Liver (tissue), 9 donors: Measurements from ENCODE around the gene NOS1AP. TPM values are rescaled to one million over a fixed set of nuclear protein-coding genes. Genes with fewer than 3 reads are reported as not detected.

Experiments used
- DNase-seq: peaks from one replicate; pipeline ENCODE4 v3.0.0-alpha.2; 2017; ENCODE audit warnings: low spot score
- H3K27ac ChIP-seq, 2 donors: one replicate each; pipeline ENCODE4 v1.7.0; 2013; ENCODE audit warnings: inconsistent platforms in 2 of 2, low read length in 2 of 2, control low read depth in 1 of 2, low read depth in 1 of 2, mild to moderate bottlenecking in 1 of 2
- H3K27me3 ChIP-seq, 4 donors: one replicate each; pipeline versions ENCODE4 v1.6.1 to v1.7.0; 2013; ENCODE audit warnings: low read length in 3 of 4, inconsistent platforms in 1 of 4, mild to moderate bottlenecking in 1 of 4, moderate library complexity in 1 of 4; ENCODE audit not compliant: control insufficient read depth in 4 of 4, insufficient read depth in 4 of 4
- H3K36me3 ChIP-seq, 4 donors: one replicate each; pipeline versions ENCODE4 v1.6.1 to v1.7.0; 2013; ENCODE audit warnings: low read length in 3 of 4, mild to moderate bottlenecking in 3 of 4, low read depth in 1 of 4, moderate library complexity in 1 of 4; ENCODE audit not compliant: control insufficient read depth in 4 of 4, insufficient read depth in 3 of 4
- H3K4me1 ChIP-seq, 4 donors: one replicate each; pipeline versions ENCODE4 v1.6.1 to v1.7.0; 2013; ENCODE audit warnings: low read length in 3 of 4, mild to moderate bottlenecking in 3 of 4, moderate library complexity in 1 of 4; ENCODE audit not compliant: control insufficient read depth in 4 of 4, insufficient read depth in 4 of 4
- H3K4me3 ChIP-seq, 3 donors: one replicate each; pipeline versions ENCODE4 v1.6.1 to v1.7.0; 2013; ENCODE audit warnings: low read length in 3 of 3, control low read depth in 1 of 3, low read depth in 1 of 3, mild to moderate bottlenecking in 1 of 3
- H3K9ac ChIP-seq, 2 donors: one replicate each; pipeline ENCODE4 v1.7.0; 2013; ENCODE audit warnings: low read length in 2 of 2, mild to moderate bottlenecking in 2 of 2, moderate library complexity in 2 of 2, control low read depth in 1 of 2, low read depth in 1 of 2
- H3K9me3 ChIP-seq, 4 donors: one replicate each; pipeline versions ENCODE4 v1.6.1 to v1.7.0; 2013; ENCODE audit warnings: low read length in 3 of 4; ENCODE audit not compliant: control insufficient read depth in 4 of 4
- EGR1 ChIP-seq, 2 donors: IDR thresholded peaks; 2 replicates each; pipeline ENCODE4 v1.6.1; 2016 to 2018; ENCODE audit warnings: antibody characterized with exemption in 2 of 2, low read depth in 2 of 2
- FOXA1 ChIP-seq: IDR thresholded peaks from 2 replicates; pipeline ENCODE4 v1.6.1; 2016; ENCODE audit warnings: antibody characterized with exemption
- FOXA2 ChIP-seq: IDR thresholded peaks from 2 replicates; pipeline ENCODE4 v1.6.1; 2016; ENCODE audit warnings: antibody characterized with exemption
- GABPA ChIP-seq, 2 donors: IDR thresholded peaks in 1 of 2; conservative IDR thresholded peaks in 1 of 2; 2 replicates each; pipeline ENCODE4 v1.6.1; 2016; ENCODE audit warnings: antibody characterized with exemption in 2 of 2, mild to moderate bottlenecking in 1 of 2, moderate library complexity in 1 of 2
- HNF4A ChIP-seq, 2 donors: conservative IDR thresholded peaks; 2 replicates each; pipeline ENCODE4 v1.6.1; 2016; ENCODE audit warnings: antibody characterized with exemption in 2 of 2, mild to moderate bottlenecking in 2 of 2
- HNF4G ChIP-seq: IDR thresholded peaks from 2 replicates; pipeline ENCODE4 v1.6.1; 2016; ENCODE audit warnings: antibody characterized with exemption
- JUND ChIP-seq, 2 donors: IDR thresholded peaks; 2 replicates each; pipeline ENCODE4 v1.6.1; 2016; ENCODE audit warnings: antibody characterized with exemption in 2 of 2
- NR2F2 ChIP-seq: IDR thresholded peaks from 2 replicates; pipeline ENCODE4 v1.6.1; 2016; ENCODE audit warnings: antibody characterized with exemption
- RAD21 ChIP-seq, 2 donors: IDR thresholded peaks; 2 replicates each; pipeline ENCODE4 v1.6.1; 2016; ENCODE audit warnings: antibody characterized with exemption in 2 of 2, mild to moderate bottlenecking in 2 of 2
- RXRA ChIP-seq, 2 donors: IDR thresholded peaks; 2 replicates each; pipeline ENCODE4 v1.6.1; 2017 to 2018; ENCODE audit warnings: antibody characterized with exemption in 2 of 2, mild to moderate bottlenecking in 1 of 2
- SP1 ChIP-seq: IDR thresholded peaks from 2 replicates; pipeline ENCODE4 v1.6.1; 2018; ENCODE audit warnings: antibody characterized with exemption, mild to moderate bottlenecking
- TAF1 ChIP-seq: conservative IDR thresholded peaks from 2 replicates; pipeline ENCODE4 v1.6.1; 2016; ENCODE audit warnings: antibody characterized with exemption, mild to moderate bottlenecking
- YY1 ChIP-seq: IDR thresholded peaks from 2 replicates; pipeline ENCODE4 v1.6.1; 2016; ENCODE audit warnings: antibody characterized with exemption, mild to moderate bottlenecking
- WGBS: extraction: QIAGEN DNeasy Blood & Tissue Kit; methylation state at CpG from one replicate; pipeline ENCODE4 v1.1.7; 2013; 5-methylcytosine and 5-hydroxymethylcytosine counted together
- polyA plus RNA-seq, 2 donors: library from polyadenylated mRNA; stranded (reverse) in 1 of 2; unstranded in 1 of 2; fragments of 200-250 nt in 1 of 2; fragments of >200 nt in 1 of 2; fragmentation: Nextera tagmentation in 1 of 2; extraction: Ambion mirVana in 1 of 2; gene quantifications; one replicate each; pipeline versions ENCODE4 v1.2.1 to v1.2.3, GENCODE V29; 2013 to 2015
- total RNA-seq, 2 donors: library from RNA; depleted of rRNA; stranded (reverse); fragments of >200 nt; gene quantifications; one replicate each; pipeline ENCODE4 v1.2.3, GENCODE V29; 2014
- TF ChIP-seq, protein P1 (sequence below): fragments of 150-350 bp; IDR thresholded peaks from 2 replicates; pipeline ENCODE4 v1.5.1; 2017; ENCODE audit warnings: improper control_type of control experiment, low read depth, low read length; ENCODE audit not compliant: missing input control
- TF ChIP-seq, protein P2 (sequence below): IDR thresholded peaks from 2 replicates; pipeline ENCODE4 v1.6.1; 2016; ENCODE audit warnings: antibody characterized with exemption
- TF ChIP-seq, protein P3 (sequence below): IDR thresholded peaks from 2 replicates; pipeline ENCODE4 v1.6.1; 2016; ENCODE audit warnings: antibody characterized with exemption, mild to moderate bottlenecking
- TF ChIP-seq, protein P4 (sequence below): IDR thresholded peaks from 2 replicates; pipeline ENCODE4 v1.6.1; 2016; ENCODE audit warnings: antibody characterized with exemption
- TF ChIP-seq, protein P5 (sequence below): IDR thresholded peaks from 2 replicates; pipeline ENCODE4 v1.6.1; 2016; ENCODE audit warnings: antibody characterized with exemption
- donor health status: healthy.
- donor health status: healthy.
- donor health status: healthy.
- donor health status: healthy.
- donor health status: healthy.

NOS1AP gene
- total and polyA plus RNA-seq, 4 donors, result 1.4 to 13.0 (median 4.5) TPM

DNA sequence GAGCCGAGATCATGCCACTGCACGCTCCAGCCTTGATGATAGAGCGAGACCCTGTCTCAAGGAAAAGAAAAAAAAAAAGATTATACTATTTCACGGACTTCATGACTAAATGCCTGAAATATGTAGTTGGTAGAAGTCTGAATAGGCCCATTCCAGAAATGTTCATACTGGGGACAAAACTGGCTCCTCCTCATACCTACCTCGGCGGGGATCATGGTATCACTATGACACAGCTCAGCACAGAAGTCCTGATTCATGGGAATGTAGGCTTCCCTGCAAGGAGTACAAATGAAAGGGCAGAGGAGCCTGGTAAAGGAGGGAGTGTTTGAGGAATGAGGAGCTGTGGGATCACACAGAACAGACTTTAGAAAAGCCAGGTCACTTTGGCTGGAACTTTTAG is 302.1 kb downstream of the NOS1AP start:
- peaks cover 16 to 40% (median 24%) of the 10 kb centered on the region in 4 donors for H3K4me1 ChIP-seq
- no peak overlapping the region for H3K4me3 ChIP-seq
- H3K27ac ChIP-seq, result peak overlapping the region; percentile 80 to 91
- 96% methylated on average over 6 of the region's 6 CpGs for WGBS
- no peak for DNase-seq
- peaks cover 0 to 6% (median 1%) of the 10 kb centered on the region in 4 donors for H3K36me3 ChIP-seq
- no peaks in the 10 kb centered on the region for H3K27me3 ChIP-seq
- peak overlapping the region in 1 of 2 donors; percentile 51 for H3K9ac ChIP-seq
- no peaks in the 10 kb centered on the region for H3K9me3 ChIP-seq
- TF ChIP-seq HNF4G (no peak), TAF1 (no peak), NR2F2 (no peak)
- TF ChIP-seq, protein P1, sequence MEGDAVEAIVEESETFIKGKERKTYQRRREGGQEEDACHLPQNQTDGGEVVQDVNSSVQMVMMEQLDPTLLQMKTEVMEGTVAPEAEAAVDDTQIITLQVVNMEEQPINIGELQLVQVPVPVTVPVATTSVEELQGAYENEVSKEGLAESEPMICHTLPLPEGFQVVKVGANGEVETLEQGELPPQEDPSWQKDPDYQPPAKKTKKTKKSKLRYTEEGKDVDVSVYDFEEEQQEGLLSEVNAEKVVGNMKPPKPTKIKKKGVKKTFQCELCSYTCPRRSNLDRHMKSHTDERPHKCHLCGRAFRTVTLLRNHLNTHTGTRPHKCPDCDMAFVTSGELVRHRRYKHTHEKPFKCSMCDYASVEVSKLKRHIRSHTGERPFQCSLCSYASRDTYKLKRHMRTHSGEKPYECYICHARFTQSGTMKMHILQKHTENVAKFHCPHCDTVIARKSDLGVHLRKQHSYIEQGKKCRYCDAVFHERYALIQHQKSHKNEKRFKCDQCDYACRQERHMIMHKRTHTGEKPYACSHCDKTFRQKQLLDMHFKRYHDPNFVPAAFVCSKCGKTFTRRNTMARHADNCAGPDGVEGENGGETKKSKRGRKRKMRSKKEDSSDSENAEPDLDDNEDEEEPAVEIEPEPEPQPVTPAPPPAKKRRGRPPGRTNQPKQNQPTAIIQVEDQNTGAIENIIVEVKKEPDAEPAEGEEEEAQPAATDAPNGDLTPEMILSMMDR, result no peak

DNA sequence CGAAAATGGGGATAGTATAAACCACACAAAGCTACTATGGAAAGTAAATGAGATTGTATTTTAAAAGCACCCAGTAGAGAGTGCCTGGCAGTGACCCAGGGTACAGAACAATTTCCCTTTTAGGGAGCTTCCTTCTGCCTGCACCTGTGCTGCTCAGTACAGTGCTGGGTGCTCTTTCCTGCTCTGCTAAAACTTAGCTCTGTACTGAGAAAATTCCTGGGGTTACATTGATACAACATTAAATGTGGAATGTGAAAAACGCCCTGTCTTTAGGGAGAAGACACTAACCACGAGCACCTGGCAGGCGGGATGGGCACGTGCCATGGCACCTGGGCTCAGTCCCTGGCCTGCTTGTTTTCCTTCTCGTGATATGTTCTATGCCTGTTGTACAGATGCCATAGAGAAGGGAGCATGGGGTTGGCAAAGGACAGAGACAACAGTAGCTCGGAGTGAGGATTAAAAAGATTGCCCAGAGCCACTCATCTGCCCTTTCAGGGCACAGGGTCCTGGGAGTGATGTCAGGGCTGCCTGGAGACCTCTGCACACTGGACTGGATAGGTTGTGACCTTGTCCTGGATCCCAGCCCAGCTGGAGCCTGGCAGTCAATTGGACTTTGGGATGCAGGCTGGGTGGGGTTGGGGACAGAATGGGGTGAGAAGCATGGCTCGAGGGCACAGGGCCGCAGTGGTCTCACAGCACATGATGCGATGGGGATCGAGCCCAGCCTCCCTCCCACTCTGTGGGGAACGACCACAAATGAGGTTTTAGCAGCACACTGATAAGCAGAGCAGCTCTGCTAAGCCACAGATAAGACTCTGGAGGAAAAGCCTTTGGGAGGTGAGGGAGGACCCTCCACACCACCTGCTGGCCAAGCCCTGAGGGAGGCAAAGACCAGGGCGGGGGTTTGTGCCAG is 302.9 kb downstream of the NOS1AP start:
- WGBS, result 27% methylated on average over 13 of the region's 13 CpGs
- DNase-seq, result peak; percentile 73
- peak overlapping the region; percentile 80 to 91 for H3K27ac ChIP-seq

More for the DNA sequence above, 302.9 kb downstream of the NOS1AP start:
- Histone ChIP-seq H3K9me3 (no peaks in the 10 kb centered on the region), H3K9ac (peak overlapping the region in 1 of 2 donors; percentile 51), H3K4me1 (peaks cover 9 to 40% (median 23%) of the 10 kb centered on the region in 4 donors), H3K4me3 (no peak overlapping the region), H3K36me3 (peaks cover 0 to 6% (median 1%) of the 10 kb centered on the region in 4 donors), H3K27me3 (no peaks in the 10 kb centered on the region)
- TF ChIP-seq EGR1 (IDR thresholded peaks at IDR 0.05; ENCODE audit: low read depth in 2 of 2) (peak in 1 of 2 donors; percentile 77), FOXA2 (peak; percentile 71), RXRA (IDR thresholded peaks at IDR 0.05) (peak; percentile 99 to 100), RAD21 (IDR thresholded peaks at IDR 0.05) (peak; percentile 47 to 64), YY1 (peak; percentile 89), TAF1 (no peak), GABPA (IDR thresholded peaks at IDR 0.05 in 1 of 2, conservative IDR thresholded peaks at IDR 0.05 in 1 of 2) (no peak), NR2F2 (peak; percentile 92), FOXA1 (peak; percentile 72), HNF4G (peak; percentile 96), JUND (IDR thresholded peaks at IDR 0.05) (peak; percentile 89 to 93), SP1 (peak; percentile 99), HNF4A (conservative IDR thresholded peaks at IDR 0.05) (peak; percentile 98 to 99)
- TF ChIP-seq, protein P1, result no peak
- TF ChIP-seq, protein P2, sequence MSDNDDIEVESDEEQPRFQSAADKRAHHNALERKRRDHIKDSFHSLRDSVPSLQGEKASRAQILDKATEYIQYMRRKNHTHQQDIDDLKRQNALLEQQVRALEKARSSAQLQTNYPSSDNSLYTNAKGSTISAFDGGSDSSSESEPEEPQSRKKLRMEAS, result peak; percentile 98
- TF ChIP-seq, protein P3, sequence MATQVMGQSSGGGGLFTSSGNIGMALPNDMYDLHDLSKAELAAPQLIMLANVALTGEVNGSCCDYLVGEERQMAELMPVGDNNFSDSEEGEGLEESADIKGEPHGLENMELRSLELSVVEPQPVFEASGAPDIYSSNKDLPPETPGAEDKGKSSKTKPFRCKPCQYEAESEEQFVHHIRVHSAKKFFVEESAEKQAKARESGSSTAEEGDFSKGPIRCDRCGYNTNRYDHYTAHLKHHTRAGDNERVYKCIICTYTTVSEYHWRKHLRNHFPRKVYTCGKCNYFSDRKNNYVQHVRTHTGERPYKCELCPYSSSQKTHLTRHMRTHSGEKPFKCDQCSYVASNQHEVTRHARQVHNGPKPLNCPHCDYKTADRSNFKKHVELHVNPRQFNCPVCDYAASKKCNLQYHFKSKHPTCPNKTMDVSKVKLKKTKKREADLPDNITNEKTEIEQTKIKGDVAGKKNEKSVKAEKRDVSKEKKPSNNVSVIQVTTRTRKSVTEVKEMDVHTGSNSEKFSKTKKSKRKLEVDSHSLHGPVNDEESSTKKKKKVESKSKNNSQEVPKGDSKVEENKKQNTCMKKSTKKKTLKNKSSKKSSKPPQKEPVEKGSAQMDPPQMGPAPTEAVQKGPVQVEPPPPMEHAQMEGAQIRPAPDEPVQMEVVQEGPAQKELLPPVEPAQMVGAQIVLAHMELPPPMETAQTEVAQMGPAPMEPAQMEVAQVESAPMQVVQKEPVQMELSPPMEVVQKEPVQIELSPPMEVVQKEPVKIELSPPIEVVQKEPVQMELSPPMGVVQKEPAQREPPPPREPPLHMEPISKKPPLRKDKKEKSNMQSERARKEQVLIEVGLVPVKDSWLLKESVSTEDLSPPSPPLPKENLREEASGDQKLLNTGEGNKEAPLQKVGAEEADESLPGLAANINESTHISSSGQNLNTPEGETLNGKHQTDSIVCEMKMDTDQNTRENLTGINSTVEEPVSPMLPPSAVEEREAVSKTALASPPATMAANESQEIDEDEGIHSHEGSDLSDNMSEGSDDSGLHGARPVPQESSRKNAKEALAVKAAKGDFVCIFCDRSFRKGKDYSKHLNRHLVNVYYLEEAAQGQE, result peak; percentile 85
- TF ChIP-seq, protein P4, sequence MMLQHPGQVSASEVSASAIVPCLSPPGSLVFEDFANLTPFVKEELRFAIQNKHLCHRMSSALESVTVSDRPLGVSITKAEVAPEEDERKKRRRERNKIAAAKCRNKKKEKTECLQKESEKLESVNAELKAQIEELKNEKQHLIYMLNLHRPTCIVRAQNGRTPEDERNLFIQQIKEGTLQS, result peak; percentile 90
- TF ChIP-seq, protein P5, sequence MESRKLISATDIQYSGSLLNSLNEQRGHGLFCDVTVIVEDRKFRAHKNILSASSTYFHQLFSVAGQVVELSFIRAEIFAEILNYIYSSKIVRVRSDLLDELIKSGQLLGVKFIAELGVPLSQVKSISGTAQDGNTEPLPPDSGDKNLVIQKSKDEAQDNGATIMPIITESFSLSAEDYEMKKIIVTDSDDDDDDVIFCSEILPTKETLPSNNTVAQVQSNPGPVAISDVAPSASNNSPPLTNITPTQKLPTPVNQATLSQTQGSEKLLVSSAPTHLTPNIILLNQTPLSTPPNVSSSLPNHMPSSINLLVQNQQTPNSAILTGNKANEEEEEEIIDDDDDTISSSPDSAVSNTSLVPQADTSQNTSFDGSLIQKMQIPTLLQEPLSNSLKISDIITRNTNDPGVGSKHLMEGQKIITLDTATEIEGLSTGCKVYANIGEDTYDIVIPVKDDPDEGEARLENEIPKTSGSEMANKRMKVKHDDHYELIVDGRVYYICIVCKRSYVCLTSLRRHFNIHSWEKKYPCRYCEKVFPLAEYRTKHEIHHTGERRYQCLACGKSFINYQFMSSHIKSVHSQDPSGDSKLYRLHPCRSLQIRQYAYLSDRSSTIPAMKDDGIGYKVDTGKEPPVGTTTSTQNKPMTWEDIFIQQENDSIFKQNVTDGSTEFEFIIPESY, result peak; percentile 88
